SK-N-SH (cell line): Measurements from ENCODE around the gene TRAPPC8. TPM values are rescaled to one million over a fixed set of nuclear protein-coding genes. Genes with fewer than 3 reads are reported as not detected.

Source experiments
- CTCF ChIA-PET: fragments of 300-600, 350-600 bp; formaldehyde crosslinking; extraction: SDS; loops from one replicate; lab custom pipeline; 2021; lab: Yijun Ruan, JAX
- POLR2A ChIA-PET: fragments of 350-600 bp; sonication (Branson Sonifier 250); formaldehyde crosslinking; extraction: SDS; loops from one replicate; lab custom pipeline; 2020; ENCODE audit warnings: antibody characterized with exemption, inconsistent platforms; lab: Yijun Ruan, JAX
- DNase-seq: peaks from one replicate; pipeline ENCODE4 v3.0.0; 2012
- H2AFZ ChIP-seq: fragments of 200-600 bp; sonication (generic); 2 replicates; pipeline ENCODE4 v1.8.1; 2016; ENCODE audit warnings: antibody characterized with exemption, mild to moderate bottlenecking, low read depth
- H3F3A ChIP-seq: fragments of 200-600 bp; sonication (generic); replicated peaks from 2 replicates; pipeline ENCODE3; 2016; ENCODE audit warnings: antibody characterized with exemption, mild to moderate bottlenecking; ENCODE audit not compliant: insufficient read depth
- H3K27ac ChIP-seq, 2 experiments: fragments of 200-500 bp in 1 of 2; fragments of 200-600 bp in 1 of 2; sonication (Bioruptor generic) in 1 of 2; sonication (generic), shearing (Covaris generic) in 1 of 2; 2 replicates each; pipeline versions ENCODE4 v1.5.1 to v1.6.1; 2014 to 2016; ENCODE audit warnings: low read depth in 2 of 2, inconsistent platforms in 1 of 2, low read length in 1 of 2, mild to moderate bottlenecking in 1 of 2, mixed read lengths in 1 of 2
- H3K27me3 ChIP-seq: fragments of 200-600 bp; sonication (generic), shearing (Covaris generic); 2 replicates; pipeline ENCODE4 v1.6.1; 2016; ENCODE audit warnings: mixed run types; ENCODE audit not compliant: insufficient read depth
- H3K36me3 ChIP-seq, 2 experiments: fragments of 200-500 bp in 1 of 2; fragments of 200-600 bp in 1 of 2; sonication (Bioruptor generic) in 1 of 2; sonication (generic) in 1 of 2; replicated peaks in 1 of 2; 2 replicates each; pipeline versions ENCODE3 to v1.5.1; 2014 to 2016; ENCODE audit warnings: low read length in 1 of 2, mild to moderate bottlenecking in 1 of 2; ENCODE audit not compliant: insufficient read depth in 2 of 2, control insufficient read depth in 1 of 2
- H3K4me1 ChIP-seq, 2 experiments: fragments of 200-500 bp in 1 of 2; fragments of 200-600 bp in 1 of 2; sonication (Bioruptor generic) in 1 of 2; sonication (generic), shearing (Covaris generic) in 1 of 2; 2 replicates each; pipeline versions ENCODE4 v1.5.1 to v1.6.1; 2014 to 2016; ENCODE audit warnings: low read depth in 1 of 2, low read length in 1 of 2, mixed run types in 1 of 2; ENCODE audit not compliant: insufficient read depth in 2 of 2, control insufficient read depth in 1 of 2
- H3K4me2 ChIP-seq: fragments of 200-600 bp; sonication (generic), shearing (Covaris generic); 2 replicates; pipeline ENCODE4 v1.6.1; 2017; ENCODE audit warnings: mixed run types
- H3K4me3 ChIP-seq, 2 experiments: fragments of 200-500 bp in 1 of 2; fragments of 200-600 bp in 1 of 2; sonication (Bioruptor generic) in 1 of 2; sonication (generic), shearing (Covaris generic) in 1 of 2; 2 replicates each; pipeline versions ENCODE4 v1.5.1 to v1.8.1; 2014 to 2016; ENCODE audit warnings: low read depth in 2 of 2, inconsistent platforms in 1 of 2, low read length in 1 of 2, mild to moderate bottlenecking in 1 of 2, mixed read lengths in 1 of 2, moderate library complexity in 1 of 2
- H3K79me2 ChIP-seq: fragments of 200-600 bp; sonication (generic); 2 replicates; pipeline ENCODE4 v1.8.1; 2017; ENCODE audit warnings: mild to moderate bottlenecking; ENCODE audit not compliant: insufficient read depth
- H3K9ac ChIP-seq: fragments of 200-600 bp; sonication (generic); 2 replicates; pipeline ENCODE4 v1.6.1; 2017; ENCODE audit warnings: mixed run types
- H3K9me2 ChIP-seq: fragments of 200-600 bp; sonication (generic); 2 replicates; pipeline ENCODE4 v1.6.1; 2017; ENCODE audit warnings: mixed run types
- H3K9me3 ChIP-seq: fragments of 200-600 bp; sonication (generic); 2 replicates; pipeline ENCODE4 v1.6.1; 2017; ENCODE audit warnings: mixed run types, mild to moderate bottlenecking, moderate library complexity
- H4K20me1 ChIP-seq: fragments of 200-600 bp; sonication (generic); 2 replicates; pipeline ENCODE4 v1.6.1; 2017; ENCODE audit warnings: mild to moderate bottlenecking, mixed run types; ENCODE audit not compliant: insufficient read depth
- ELF1 ChIP-seq: IDR thresholded peaks from 2 replicates; pipeline ENCODE4 v1.4.0; 2012
- EP300 ChIP-seq, 2 experiments: IDR thresholded peaks; 2 replicates each; pipeline versions ENCODE4 v1.4.0 to v1.6.1; 2012; ENCODE audit warnings: borderline replicate concordance in 1 of 2, low read depth in 1 of 2, low read length in 1 of 2
- EZH2phosphoT487 ChIP-seq: fragments of 200-600 bp; sonication (generic); IDR thresholded peaks from 2 replicates; pipeline ENCODE4 v1.6.1; 2017; ENCODE audit warnings: low read depth, mixed run types, mild to moderate bottlenecking, antibody characterized with exemption, moderate library complexity, borderline replicate concordance
- FOXJ3 ChIP-seq: sonication (generic); formaldehyde crosslinking; IDR thresholded peaks from 2 replicates; pipeline ENCODE4 v1.5.1; 2020; ENCODE audit warnings: mild to moderate bottlenecking, missing genetic modification reagents
- FOXM1 ChIP-seq: IDR thresholded peaks from 2 replicates; pipeline ENCODE4 v1.4.0; 2012; ENCODE audit warnings: low read depth, mild to moderate bottlenecking
- JUND ChIP-seq: IDR thresholded peaks from 2 replicates; pipeline ENCODE4 v1.4.0; 2012
- MEF2A ChIP-seq: IDR thresholded peaks from 2 replicates; pipeline ENCODE4 v1.4.0; 2012; ENCODE audit warnings: low read depth, borderline replicate concordance
- NRF1 ChIP-seq: IDR thresholded peaks from 2 replicates; pipeline ENCODE4 v1.6.1; 2012; ENCODE audit warnings: low read depth, mild to moderate bottlenecking, low read length
- RCOR1 ChIP-seq: fragments of 150-350 bp; IDR thresholded peaks from 2 replicates; pipeline ENCODE4 v1.6.1; 2017; ENCODE audit warnings: antibody characterized with exemption, low read length
- RFX5 ChIP-seq: IDR thresholded peaks from 2 replicates; pipeline ENCODE4 v1.6.1; 2012; ENCODE audit warnings: mild to moderate bottlenecking, improper control_type of control experiment, low read length
- SIN3A ChIP-seq: IDR thresholded peaks from 2 replicates; pipeline ENCODE4 v1.6.1; 2012; ENCODE audit warnings: low read depth, mild to moderate bottlenecking, low read length, moderate library complexity, borderline replicate concordance
- SMC3 ChIP-seq: IDR thresholded peaks from 2 replicates; pipeline ENCODE4 v1.6.1; 2012; ENCODE audit warnings: low read depth, low read length, improper control_type of control experiment
- TAF1 ChIP-seq: IDR thresholded peaks from 2 replicates; pipeline ENCODE4 v1.6.1; 2012; ENCODE audit warnings: low read depth, mild to moderate bottlenecking, low read length, moderate library complexity, borderline replicate concordance
- TCF12 ChIP-seq: IDR thresholded peaks from 2 replicates; pipeline ENCODE4 v1.4.0; 2012
- WGBS: methylation state at CpG from one replicate; pipeline ENCODE4 v1.1.6; 2017; ENCODE audit warnings: low lambda C conversion rate; 5-methylcytosine and 5-hydroxymethylcytosine counted together
- polyA plus RNA-seq, 3 experiments: library from polyadenylated mRNA; depleted of rRNA; stranded (reverse); fragments of >200 nt; gene quantifications; 2 replicates each; pipeline ENCODE4 v1.2.3, GENCODE V29; 2012
- TF ChIP-seq, protein P1 (sequence below): fragments of 150-350 bp; IDR thresholded peaks from 2 replicates; pipeline ENCODE4 v1.6.1; 2016; ENCODE audit warnings: mild to moderate bottlenecking, low read depth, low read length
- TF ChIP-seq, protein P2 (sequence below): fragments of 200-600 bp; sonication (generic); IDR thresholded peaks from 2 replicates; pipeline ENCODE4 v1.6.1; 2017; ENCODE audit warnings: antibody characterized with exemption, mild to moderate bottlenecking, moderate library complexity
- TF ChIP-seq, protein P3 (sequence below): IDR thresholded peaks from 2 replicates; pipeline ENCODE4; 2012
- TF ChIP-seq, protein P4 (sequence below): IDR thresholded peaks from 2 replicates; pipeline ENCODE4 v1.4.0; 2012; ENCODE audit warnings: low read depth, borderline replicate concordance
- TF ChIP-seq, protein P5 (sequence below): IDR thresholded peaks from 2 replicates; pipeline ENCODE4 v1.6.1; 2012; ENCODE audit warnings: mild to moderate bottlenecking, low read depth, low read length, moderate library complexity

The TRAPPC8 gene
- polyA plus RNA-seq, 1 of the 3 experiments (the other 2 are of a cell fraction) = 14.9 TPM

DNA sequence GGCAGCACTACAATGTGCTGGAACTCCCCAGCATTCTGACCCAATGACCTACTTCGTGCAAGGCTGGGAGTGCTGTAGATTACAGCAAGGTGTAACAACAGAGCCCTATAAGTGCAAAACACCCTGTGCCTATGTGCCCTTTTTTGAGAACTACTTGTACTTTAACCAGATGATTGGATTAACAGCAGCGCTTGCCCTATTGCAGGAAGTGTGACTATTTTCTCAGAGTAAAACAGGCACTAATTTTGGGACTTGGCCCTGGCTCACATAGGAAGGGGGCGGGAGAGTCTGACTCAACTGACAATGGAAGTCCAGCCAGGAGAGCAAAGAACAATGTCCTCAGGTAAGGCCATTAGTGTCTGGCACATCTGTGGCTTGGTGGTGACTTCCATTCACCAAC is 40.1 kb upstream of the TRAPPC8 start:
- 31% methylated on average over 3 of the region's 3 CpGs for whole genome bisulfite sequencing
- Histone ChIP-seq H3K36me3 (no peaks in the 10 kb centered on the region), H3F3A (no peaks in the 10 kb centered on the region), H3K27ac (no peak overlapping the region), H3K4me2 (no peak overlapping the region), H3K27me3 (no peaks in the 10 kb centered on the region), H3K4me3 (no peak overlapping the region), H4K20me1 (no peaks in the 10 kb centered on the region), H3K9me3 (no peaks in the 10 kb centered on the region), H3K4me1 (no peaks in the 10 kb centered on the region), H3K9me2 (no peaks in the 10 kb centered on the region), H3K9ac (no peak overlapping the region), H2AFZ (no peak overlapping the region), H3K79me2 (no peaks in the 10 kb centered on the region)
- TF ChIP-seq SIN3A = no peak
- no peak for TF ChIP-seq JUND
- no peak for TF ChIP-seq EZH2phosphoT487
- TF ChIP-seq TAF1 = no peak
- TF ChIP-seq, protein P1, sequence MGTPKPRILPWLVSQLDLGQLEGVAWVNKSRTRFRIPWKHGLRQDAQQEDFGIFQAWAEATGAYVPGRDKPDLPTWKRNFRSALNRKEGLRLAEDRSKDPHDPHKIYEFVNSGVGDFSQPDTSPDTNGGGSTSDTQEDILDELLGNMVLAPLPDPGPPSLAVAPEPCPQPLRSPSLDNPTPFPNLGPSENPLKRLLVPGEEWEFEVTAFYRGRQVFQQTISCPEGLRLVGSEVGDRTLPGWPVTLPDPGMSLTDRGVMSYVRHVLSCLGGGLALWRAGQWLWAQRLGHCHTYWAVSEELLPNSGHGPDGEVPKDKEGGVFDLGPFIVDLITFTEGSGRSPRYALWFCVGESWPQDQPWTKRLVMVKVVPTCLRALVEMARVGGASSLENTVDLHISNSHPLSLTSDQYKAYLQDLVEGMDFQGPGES = no peak
- TF ChIP-seq RCOR1 = no peak
- no peak for TF ChIP-seq SMC3
- TF ChIP-seq EP300 (IDR thresholded peaks at IDR 0.05; ENCODE audit: borderline replicate concordance in 1 of 2, low read depth in 1 of 2, low read length in 1 of 2) = no peak
- TF ChIP-seq TCF12 = no peak
- TF ChIP-seq NRF1 = no peak
- TF ChIP-seq, protein P2, sequence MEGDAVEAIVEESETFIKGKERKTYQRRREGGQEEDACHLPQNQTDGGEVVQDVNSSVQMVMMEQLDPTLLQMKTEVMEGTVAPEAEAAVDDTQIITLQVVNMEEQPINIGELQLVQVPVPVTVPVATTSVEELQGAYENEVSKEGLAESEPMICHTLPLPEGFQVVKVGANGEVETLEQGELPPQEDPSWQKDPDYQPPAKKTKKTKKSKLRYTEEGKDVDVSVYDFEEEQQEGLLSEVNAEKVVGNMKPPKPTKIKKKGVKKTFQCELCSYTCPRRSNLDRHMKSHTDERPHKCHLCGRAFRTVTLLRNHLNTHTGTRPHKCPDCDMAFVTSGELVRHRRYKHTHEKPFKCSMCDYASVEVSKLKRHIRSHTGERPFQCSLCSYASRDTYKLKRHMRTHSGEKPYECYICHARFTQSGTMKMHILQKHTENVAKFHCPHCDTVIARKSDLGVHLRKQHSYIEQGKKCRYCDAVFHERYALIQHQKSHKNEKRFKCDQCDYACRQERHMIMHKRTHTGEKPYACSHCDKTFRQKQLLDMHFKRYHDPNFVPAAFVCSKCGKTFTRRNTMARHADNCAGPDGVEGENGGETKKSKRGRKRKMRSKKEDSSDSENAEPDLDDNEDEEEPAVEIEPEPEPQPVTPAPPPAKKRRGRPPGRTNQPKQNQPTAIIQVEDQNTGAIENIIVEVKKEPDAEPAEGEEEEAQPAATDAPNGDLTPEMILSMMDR = no peak
- TF ChIP-seq RFX5 = no peak
- TF ChIP-seq, protein P3, sequence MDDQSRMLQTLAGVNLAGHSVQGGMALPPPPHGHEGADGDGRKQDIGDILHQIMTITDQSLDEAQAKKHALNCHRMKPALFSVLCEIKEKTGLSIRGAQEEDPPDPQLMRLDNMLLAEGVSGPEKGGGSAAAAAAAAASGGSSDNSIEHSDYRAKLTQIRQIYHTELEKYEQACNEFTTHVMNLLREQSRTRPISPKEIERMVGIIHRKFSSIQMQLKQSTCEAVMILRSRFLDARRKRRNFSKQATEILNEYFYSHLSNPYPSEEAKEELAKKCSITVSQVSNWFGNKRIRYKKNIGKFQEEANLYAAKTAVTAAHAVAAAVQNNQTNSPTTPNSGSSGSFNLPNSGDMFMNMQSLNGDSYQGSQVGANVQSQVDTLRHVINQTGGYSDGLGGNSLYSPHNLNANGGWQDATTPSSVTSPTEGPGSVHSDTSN = no peak
- no peak for TF ChIP-seq FOXJ3 (CRISPR knock-in tag)
- TF ChIP-seq, protein P4, sequence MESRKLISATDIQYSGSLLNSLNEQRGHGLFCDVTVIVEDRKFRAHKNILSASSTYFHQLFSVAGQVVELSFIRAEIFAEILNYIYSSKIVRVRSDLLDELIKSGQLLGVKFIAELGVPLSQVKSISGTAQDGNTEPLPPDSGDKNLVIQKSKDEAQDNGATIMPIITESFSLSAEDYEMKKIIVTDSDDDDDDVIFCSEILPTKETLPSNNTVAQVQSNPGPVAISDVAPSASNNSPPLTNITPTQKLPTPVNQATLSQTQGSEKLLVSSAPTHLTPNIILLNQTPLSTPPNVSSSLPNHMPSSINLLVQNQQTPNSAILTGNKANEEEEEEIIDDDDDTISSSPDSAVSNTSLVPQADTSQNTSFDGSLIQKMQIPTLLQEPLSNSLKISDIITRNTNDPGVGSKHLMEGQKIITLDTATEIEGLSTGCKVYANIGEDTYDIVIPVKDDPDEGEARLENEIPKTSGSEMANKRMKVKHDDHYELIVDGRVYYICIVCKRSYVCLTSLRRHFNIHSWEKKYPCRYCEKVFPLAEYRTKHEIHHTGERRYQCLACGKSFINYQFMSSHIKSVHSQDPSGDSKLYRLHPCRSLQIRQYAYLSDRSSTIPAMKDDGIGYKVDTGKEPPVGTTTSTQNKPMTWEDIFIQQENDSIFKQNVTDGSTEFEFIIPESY = no peak
- no peak for TF ChIP-seq MEF2A
- no peak for TF ChIP-seq FOXM1
- TF ChIP-seq, protein P5, sequence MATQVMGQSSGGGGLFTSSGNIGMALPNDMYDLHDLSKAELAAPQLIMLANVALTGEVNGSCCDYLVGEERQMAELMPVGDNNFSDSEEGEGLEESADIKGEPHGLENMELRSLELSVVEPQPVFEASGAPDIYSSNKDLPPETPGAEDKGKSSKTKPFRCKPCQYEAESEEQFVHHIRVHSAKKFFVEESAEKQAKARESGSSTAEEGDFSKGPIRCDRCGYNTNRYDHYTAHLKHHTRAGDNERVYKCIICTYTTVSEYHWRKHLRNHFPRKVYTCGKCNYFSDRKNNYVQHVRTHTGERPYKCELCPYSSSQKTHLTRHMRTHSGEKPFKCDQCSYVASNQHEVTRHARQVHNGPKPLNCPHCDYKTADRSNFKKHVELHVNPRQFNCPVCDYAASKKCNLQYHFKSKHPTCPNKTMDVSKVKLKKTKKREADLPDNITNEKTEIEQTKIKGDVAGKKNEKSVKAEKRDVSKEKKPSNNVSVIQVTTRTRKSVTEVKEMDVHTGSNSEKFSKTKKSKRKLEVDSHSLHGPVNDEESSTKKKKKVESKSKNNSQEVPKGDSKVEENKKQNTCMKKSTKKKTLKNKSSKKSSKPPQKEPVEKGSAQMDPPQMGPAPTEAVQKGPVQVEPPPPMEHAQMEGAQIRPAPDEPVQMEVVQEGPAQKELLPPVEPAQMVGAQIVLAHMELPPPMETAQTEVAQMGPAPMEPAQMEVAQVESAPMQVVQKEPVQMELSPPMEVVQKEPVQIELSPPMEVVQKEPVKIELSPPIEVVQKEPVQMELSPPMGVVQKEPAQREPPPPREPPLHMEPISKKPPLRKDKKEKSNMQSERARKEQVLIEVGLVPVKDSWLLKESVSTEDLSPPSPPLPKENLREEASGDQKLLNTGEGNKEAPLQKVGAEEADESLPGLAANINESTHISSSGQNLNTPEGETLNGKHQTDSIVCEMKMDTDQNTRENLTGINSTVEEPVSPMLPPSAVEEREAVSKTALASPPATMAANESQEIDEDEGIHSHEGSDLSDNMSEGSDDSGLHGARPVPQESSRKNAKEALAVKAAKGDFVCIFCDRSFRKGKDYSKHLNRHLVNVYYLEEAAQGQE = no peak
- TF ChIP-seq ELF1 = no peak
- CTCF ChIA-PET = no interaction called here
- DNase-seq = no peak
- POLR2A ChIA-PET = no interaction called here
